Measurements from ENCODE around the gene HSPA1B.
"Not testable (repeated sequence)": the region's sequence is repeated elsewhere in the genome, so short reads cannot be mapped to it uniquely, and the experiment has no call there.

HSPA1B gene

DNA sequence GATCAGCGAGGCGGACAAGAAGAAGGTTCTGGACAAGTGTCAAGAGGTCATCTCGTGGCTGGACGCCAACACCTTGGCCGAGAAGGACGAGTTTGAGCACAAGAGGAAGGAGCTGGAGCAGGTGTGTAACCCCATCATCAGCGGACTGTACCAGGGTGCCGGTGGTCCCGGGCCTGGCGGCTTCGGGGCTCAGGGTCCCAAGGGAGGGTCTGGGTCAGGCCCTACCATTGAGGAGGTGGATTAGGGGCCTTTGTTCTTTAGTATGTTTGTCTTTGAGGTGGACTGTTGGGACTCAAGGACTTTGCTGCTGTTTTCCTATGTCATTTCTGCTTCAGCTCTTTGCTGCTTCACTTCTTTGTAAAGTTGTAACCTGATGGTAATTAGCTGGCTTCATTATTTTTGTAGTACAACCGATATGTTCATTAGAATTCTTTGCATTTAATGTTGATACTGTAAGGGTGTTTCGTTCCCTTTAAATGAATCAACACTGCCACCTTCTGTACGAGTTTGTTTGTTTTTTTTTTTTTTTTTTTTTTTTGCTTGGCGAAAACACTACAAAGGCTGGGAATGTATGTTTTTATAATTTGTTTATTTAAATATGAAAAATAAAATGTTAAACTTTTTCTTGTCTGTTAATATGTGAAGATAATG, 2.2 kb downstream of the HSPA1B start:
- DNase-seq: no peak

DNA sequence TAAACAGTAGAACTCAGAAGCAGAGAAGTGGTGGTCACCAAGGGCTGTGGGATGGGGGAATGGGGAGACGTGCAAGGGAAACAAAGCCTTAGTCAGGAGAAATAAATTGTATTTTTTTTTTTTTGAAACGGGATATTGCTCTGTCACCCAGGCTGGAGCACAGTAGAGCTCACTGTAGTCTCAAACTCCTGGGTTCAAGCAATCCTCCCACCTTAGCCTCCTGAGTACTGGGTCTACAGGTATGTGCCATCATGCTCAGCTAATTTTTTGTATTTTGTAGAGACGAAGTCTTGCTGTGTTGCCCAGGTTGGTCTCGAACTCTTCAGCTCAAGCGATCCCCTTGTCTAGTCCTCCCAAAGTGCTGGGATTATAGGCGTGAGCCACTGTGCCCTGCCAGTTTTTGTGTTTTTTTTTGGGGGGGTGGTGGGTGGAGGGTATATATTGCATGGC, 3.4 kb downstream of the HSPA1B start:
- DNase-seq: no peak

DNA sequence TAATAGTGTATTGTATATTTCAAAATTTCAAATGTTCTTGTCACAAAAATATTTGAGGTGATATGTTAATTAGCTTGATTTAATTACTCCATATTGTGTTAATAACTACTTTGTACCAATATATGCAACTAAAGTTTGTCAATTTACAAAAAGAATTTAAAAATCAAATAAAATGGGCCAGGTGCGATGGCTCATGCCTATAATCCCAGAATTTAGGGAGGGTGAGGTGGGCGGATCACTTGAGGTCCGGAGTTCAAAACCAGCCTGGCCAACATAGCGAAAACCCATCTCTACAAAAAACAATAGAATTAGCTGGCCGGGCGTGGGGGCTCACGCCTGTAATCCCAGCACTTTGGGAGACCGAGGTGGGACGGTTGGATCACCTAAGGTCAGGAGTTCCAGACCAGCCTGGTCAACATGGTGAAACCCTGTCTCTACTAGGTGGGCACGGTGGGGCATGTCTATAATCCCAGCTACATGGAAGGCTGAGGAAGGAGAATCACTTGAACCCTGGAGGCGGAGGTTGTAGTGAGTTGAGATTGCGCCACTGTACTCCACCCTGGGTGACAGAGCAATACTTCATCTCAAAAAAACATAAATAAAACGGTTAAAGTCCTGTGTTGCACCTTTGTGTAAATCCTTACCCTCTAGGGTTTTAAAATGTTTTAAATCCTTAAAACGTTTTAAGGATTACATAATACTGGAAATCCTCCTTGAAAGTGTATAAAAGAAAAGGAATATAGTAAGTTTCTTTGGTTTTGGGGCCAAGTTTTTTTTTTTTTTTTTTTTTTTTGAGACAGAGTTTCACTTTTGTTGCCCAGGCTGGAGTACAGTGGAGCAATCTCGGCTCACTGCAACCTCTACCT, 4.0 kb downstream of the HSPA1B start:
- DNase-seq: no peak

DNA sequence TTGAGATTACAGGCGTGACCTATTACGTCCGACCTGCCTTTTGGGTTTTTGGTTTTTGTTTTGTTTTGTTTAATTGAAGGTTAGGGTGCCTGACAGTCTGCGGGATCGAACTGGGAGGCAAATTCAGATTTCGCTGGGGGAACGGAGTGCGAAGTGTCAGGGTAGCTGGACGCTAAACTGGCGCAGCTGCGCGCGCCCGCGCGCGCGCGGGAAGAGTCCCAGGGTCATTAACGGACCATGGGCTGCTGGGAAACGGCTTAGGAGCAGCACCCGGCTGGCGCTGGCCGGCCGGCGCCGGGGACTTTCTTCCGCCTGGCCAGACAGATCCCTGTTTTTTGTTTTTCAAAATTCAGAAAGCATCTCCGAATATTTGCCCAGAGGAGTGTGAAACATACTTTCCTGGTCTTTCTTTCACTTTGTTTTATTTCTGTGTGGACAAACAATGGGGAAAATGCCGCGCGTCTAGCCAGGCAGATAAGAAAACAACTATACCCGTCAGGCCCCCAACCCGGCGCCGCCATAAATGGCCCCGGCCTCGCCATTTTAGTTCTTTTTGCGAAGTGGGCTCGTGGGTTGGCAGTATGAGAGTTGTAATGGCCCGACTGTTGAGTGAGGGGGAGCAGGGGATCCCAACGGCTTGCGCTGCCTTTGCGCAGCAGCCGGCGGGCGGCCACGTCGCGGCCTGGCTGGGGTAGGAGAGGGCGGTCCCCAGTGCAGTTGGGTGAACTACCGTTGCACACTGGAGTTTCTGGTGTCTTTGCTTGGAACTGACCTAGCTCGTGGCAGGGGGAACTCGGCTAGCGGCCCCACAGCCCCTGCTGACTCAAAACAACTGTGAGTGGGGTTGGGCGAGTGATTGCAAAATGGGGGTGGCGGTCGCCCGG, 7.1 kb downstream of the HSPA1B start:
- peak; percentile 84 for DNase-seq

DNA sequence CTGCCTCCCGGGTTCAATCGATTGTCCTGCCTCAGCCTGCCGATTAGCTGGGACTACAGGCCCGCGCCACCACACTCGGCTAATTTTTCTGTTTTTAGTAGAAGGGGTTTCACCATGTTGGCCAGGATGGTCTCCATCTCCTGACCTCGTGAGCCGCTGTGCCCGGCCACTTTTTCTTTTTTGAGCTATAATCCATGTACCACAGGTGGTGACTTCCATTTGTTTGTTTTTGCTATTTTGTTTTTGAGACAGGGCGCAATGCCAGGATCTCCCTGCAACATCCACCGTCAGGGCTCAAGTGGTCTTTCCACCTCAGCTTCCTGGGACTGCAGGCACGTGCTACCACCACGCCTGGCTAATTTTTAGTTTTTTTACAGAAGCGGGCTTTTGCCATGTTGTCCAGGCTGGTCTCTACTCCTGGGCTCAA, 8.5 kb downstream of the HSPA1B start:
- no peak for DNase-seq

DNA sequence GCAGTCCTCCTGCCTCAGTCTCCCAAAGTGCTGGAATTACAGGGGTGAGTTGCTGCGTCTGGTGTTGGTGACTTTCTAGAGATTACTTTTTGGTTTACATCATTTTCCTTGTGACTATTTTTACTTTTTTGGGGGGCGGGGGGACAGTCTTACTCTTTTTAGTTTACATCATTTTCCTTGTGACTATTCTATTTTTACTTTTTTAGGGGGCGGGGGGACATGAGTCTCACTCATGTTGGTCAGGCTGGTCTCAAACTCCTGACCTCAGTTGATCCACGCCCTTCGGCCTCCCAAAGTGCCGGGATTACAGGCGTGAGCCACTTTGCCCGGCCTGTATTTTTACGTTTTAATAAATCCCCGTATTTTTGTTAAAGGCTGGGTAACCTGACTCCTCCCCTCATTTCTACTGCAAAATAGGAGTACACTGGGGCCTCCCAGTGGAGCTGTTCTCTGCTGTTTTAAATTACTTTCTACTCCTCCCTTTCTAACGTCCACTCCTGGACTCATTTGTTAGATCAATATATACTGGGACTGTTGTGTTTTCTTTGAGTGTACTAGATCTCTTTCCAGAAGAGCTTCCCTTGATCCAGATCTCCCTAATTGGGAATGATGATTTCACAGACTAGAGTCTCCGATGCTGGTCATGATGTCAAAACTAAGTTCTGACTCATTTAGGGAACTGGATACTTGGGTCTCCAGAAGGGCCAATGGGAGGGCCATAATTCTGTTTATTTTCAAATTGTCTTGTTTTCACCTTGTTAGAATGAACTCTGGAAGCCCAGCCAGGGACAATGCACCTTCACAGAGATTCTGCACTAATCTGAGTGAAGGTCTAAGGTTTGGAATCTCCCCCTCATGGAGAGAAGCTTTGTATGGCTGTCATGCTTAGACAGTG, 9.2 kb downstream of the HSPA1B start:
- DNase-seq: peak; percentile 6

DNA sequence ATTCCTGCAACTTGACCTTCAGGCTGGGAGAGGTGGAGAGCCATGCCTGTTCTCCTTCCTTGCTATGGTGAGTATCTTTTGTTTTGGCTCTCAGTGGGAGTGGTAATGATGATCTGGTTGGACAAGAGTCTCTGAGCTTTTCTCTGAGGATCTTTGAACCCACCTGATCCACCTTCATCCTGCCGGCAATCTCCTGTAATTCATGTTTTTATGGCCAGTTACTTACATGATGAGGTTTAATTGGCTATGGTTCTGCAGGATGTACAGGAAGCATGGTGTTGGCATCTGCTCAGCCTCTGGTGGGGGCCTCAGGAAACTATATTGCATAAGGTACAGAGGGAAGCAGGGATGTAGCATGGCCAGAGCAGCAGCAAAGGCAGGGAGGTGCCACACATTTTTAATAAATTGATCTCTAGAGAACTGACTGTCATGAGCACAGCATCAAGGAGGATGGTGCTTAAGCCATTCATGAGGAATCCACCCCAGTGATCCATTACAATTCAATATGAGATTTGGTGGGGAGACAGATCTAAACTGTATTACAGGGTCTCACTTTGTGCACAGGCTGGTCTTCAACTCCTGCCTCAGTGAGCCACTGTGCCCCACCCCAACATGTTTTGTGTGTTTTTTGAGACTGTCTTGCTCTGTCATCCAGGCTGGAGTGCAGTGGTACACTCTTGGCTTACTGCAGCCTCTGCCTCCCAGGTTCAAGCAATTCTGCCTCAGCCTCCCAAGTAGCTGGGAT, 10.0 kb downstream of the HSPA1B start:
- no peak for DNase-seq

DNA sequence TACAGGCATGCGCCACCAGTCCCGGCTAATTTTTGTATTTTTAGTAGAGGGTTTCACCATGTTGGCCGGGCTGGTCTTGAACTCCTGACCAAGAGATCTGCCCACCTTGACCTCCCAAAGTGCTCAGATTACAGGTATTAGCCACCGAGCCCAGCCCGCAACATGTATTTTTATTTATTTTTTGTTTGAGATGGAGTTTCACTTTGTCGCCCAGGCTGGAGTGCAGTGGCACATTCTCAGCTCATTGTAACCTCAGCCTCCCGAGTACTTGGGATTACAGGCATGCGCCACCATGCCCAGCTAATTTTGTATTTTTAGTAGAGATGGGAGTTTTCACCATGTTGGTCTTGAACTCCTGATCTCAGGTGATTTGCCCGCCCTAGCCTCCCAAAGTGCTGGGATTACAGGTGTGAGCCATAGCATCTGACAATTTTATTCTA, 10.6 kb downstream of the HSPA1B start:
- DNase-seq: not testable (repeated sequence)

DNA sequence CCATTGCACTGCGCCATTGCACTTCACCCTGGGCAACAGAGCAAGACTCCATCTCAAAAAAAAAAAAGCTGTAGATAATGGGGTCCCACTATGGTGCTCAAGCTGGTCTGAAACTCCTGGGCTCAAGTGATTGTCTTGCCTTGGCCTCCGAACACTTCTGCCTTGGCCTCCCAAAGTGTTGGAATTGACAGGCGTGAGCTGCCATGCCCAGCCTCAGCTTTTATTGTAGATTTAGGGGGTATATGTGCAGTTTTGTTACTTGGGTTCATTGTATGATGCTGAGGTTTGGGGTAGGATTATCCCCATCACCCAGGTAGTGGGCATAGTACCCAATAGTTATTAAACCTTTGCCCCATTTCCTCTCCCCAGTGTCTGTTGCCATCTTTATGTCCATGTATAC, 11.4 kb downstream of the HSPA1B start:
- DNase-seq: peak; percentile 17

DNA sequence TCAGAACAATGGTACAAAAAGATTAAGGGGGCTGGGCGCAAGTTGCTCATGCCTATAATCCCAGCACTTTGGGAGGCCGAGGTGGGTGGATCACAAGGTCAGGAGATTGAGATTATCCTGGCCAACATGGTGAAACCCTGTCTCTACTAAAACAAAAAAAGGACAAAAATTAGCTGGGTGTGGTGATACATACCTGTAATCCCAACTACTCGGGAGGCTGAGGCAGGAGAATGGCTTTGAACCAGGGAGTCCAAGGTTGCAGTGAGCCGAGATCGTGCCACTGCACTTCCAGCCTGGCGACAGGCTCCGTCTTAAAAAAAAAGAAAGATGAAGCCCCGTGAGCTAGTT, 12.2 kb downstream of the HSPA1B start:
- not testable (repeated sequence) for DNase-seq

DNA sequence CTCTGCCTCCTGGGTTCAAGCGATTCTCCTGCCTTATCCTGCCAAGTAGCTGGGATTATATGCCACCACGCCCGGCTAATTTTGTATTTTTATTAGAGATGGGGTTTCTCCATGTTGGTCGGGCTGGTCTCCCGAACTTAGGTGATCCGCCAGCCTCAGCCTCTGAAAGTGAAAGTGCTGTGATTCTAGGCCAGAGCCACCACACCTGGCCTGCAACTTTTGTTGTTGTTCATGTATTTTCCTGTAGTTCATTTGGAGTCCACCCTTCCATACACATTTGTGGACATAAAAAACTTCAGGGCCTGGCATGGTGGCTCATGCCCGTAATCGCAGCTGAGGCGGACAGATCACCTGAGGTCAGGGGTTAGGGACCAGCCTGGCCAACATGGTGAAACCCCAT, 14.5 kb downstream of the HSPA1B start:
- peak; percentile 38 for DNase-seq

DNA sequence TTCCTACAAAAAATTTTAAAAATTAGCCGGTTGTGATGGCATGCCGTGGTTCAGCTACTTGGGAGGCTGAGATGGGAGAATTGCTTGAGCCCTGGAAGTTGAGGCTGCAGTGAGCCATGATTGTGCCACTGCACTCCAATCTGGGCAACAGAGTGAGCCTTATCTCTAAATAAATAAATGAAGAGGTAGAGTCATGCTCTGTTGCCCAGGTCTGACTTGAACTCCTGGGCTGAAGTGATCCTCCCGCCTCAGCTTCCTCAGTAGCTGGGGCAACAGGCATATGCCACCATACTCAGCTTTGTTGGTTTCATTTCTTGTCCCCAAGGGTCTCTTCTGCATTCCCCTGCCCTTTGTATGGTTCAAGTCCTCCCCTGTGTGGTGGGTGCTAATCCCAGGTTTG, 17.0 kb downstream of the HSPA1B start:
- DNase-seq: no peak

DNA sequence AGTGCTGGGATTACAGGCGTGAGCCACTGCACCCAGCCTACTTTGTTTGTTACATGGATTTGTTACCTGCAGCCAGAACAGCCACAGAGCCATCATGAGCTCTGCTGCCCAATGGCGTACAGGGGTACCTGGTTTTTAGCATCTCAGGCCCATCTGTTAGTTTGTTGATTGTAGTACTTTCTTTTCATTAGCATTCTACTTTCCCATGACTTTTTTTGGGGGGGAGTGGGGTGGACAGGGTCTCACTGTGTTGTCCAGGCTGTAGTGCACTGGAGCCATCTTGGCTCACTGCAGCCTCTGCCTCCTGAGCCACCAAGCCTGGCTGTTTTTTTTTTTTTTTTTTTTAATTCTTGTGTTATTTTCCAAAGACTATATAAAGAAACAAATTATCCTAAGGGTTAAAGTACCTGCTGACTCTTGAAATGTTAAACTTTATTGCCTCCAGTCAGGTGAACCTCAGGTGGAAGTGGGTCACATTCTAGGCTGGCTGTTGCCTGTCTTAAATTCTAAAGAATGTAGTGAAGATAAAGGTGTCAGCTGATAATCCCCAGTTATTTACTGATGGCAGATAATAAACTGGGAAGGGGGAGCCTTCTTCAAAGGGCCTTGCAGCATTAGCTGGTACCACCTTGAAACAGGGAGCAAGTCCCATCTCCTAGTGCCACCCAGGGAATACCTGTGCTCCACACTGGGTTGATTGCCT, 19.9 kb downstream of the HSPA1B start:
- DNase-seq: no peak

DNA sequence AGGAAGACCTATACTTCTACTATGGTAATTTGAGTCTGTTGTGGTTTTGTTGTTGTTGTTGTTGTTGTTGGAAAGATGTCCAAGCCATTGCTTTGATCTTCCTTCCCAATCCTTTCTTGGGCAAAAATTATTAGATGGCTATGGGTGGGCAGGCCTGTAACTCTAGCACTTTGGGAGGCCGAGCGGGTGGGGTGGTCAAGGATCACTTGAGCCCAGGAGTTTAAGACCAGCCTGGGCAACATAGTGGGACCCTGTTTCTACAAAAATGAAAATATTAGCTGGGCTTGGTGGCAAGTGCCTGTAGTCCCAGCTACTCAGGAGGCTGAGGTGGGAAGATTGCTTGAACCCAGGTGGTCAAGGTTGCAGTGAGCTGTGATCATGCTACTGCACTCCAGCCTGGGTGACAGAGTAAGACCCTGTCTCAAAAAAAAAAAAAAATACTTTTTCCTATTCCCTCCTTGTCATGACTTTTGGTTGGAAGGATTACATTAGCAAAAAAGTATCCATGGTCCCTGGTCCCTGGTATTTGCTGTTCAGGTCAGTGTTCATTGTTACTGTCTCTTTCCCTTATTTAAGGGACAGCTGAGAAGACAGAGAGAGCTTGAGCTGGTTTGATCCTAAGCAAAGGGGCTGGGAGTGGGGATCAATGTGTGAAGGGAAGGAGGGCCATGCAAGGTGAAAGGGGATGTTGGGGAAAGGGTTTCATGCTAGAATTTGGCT, 23.4 kb downstream of the HSPA1B start:
- no peak for DNase-seq

DNA sequence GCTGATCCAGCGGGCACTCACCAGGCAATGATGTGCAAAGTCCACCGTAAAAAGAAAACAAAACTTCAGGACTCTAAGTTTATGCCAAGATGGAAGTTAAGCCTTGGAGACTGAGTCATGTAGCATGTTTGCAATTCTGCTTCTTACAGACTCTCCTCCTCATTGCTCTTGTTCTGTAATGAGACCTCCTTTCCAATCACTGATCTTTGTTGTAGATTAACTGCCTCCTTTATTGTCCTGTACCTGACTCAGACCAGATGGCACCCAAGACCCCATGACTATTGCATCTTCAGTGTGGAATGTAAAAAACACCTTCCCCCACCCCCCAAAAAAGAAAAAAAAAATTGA, 23.9 kb downstream of the HSPA1B start:
- no peak for DNase-seq

DNA sequence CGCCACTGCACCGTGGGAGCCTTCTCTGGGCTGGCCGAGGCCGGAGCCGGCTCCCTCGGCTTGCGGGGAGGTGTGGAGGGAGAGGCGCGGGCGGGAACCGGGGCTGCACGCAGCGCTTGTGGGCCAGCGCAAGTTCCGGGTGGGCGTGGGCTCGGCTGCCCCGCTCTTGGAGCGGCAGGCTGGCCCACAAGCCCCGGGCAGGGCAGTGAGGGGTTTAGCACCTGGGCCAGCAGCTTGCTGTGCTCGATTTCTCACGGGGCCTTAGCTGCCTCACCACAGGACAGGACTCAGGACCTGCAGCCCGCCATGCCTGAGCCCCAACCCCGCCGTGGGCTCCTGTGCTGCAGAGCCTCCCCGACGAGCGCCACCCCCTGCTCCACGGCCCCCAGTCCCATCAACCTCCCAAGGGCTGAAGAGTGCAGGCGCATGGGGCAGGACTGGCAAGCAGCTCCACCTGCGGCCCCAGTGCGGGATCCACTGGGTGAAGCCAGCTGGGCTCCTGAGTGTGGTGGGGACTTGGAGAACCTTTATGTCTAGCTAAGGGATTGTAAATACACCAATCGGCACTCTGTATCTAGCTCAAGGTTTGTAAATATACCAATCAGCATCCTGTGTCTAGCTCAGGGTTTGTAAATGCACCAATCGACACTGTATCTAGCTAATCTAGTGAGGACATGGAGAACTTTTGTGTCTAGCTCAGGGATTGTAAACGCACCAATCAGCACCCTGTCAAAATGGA, 24.6 kb downstream of the HSPA1B start:
- DNase-seq: not testable (repeated sequence)

DNA sequence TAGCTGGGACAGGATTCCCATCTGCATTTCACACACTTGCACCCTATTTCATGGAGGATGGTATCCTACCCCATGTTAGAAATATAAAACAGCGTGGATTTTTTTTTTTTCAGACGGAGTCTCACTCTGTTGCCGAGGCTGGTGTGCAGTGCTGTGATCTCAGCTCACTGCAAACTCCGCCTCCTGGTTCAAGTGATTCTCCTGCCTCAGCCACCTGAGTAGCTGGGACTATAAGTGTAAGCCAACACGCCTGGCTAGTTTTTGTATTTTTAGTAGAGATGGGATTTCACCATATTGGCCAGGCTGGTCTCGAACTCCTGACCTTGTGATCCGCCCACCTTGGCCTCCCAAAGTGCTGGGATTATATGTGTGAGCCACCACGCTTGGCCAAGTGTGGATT, 30.2 kb downstream of the HSPA1B start:
- not testable (repeated sequence) for DNase-seq

DNA sequence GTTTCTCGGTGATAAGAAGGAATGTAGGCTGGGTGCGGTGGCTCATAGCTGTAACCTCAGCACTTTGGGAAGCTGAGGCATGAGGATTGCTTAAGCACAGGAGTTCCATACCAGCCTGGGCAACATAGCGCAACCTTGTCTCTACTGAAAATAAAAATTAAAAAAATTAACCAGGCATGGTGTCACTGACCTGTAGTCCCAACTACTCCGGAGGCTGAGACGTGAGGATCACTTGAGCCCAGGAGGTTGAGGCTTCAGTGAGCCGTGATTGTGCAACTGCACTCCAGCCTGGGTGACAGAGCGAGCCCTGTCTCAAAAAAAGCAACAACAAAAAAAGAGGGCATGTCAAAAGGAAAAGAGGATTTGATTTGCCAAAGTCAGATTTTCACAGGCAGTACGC, 31.2 kb downstream of the HSPA1B start:
- DNase-seq: no peak

DNA sequence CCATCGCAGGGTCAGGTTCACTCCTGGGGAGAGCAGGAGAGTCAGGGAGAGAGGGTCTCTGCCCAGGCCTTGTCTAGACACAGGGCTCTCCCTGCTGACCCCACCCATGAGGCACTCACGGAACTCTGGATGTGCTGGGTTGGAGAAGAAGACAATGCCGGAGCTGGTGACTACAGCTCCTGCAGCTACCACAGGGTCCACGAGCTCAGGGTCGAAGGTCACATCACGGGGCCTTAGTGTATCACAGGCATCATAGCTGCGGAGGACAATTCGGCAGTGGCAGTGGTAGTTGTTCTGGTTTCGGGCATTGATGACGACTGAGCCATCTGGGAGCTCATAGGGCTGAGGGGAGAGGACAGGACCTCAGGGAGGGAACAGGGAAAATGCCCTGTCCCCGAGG, 32.4 kb downstream of the HSPA1B start:
- no peak for DNase-seq

DNA sequence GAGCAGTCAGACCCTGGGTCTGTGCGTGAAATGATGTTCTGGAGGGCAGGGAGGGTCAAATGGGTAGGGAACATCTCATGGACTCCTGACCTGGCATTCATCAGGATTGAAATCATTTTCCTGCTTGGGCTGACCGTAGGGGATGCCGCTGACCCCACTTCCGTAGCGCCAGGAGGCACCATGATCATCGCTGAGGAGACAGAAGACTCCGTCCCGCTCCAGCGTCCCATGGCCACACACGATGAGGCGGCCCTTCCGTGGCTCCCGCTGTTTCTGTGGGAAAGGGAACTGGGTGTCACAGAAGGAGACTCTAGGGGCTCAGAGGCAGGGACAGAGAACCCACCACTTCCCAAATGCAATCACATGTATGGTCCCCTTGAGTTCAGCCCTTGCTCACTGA, 32.8 kb downstream of the HSPA1B start:
- no peak for DNase-seq
